HG03066 (cell line): Measurements from ENCODE around the gene SMG6.
"Not testable (repeated sequence)": the region's sequence is repeated elsewhere in the genome, so short reads cannot be mapped to it uniquely, and the experiment has no call there.

Experiments used
- ATAC-seq: cut with Tn5 transposase; IDR thresholded peaks from one replicate; pipeline ENCODE4 v1.9.1; 2021; ENCODE audit warnings: low read depth; ENCODE audit not compliant: unreplicated experiment

SMG6 gene

GRCh38 chr17:2020721-2021120 lies 282.9 kb downstream of the SMG6 start:
- ATAC-seq = no peak

DNA sequence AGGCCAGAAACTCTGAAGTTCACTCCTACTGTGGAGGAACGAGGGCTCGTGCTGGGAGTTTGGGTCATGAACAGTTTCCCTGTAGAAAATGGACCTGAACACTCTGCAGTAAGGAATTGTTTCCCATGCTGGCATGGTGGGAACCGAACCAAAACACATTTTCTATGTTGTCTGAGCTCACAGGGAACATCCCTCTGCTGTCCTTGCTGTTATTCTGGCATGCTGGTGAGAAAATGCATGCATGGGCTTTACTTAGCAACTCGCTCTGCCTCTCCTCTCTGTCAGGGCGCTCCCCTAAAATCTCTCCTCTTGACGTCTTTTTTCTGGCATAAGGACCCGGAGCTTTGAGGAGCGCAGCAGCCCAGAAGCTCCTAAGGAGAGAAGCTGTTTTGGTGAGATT lies 283.9 kb downstream of the SMG6 start:
- ATAC-seq = no peak

DNA sequence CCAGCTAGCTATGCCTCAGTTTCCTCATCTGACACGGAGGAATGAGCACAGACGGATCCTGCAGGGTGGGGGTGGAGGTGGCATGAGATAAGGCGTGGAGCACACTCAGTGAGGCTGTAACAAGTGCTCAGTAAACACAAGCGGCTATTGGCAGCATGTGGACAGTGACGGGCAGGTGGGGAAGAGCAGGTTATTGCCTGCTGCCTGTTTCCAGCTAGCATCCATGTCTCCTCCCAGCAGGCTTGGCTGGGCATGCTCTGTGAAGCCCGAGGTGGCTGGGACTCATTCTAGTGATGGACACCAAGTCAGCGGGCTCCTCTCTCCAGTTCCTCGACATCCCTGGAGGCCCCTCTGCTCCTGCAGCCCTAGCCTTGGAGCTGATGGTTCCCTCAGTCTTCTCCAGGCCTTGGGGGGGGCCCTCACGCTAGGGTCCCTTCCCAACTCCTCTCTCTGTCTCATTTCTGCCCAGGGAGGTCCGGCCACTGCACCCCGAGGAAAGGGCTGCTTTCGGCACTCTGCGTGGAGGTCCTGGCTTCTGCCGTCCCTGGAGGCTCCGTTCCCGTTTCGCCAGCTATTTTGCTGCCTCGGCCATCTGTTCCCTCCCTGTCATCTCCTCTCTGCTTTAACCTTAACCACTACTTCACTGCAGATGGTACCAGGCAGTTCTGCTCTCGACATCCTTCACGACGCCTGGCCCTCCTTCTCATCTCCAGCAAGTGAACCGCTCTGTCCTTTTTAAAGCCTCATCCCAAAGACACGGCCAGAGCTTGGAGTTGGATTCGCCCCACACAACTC lies 284.7 kb downstream of the SMG6 start:
- ATAC-seq = no peak

- no peak for ATAC-seq
Observed at GRCh38 chr17:2017274-2017941, 286.2 kb downstream of the SMG6 start.

- no peak for ATAC-seq
Observed at GRCh38 chr17:2016494-2016893, 287.1 kb downstream of the SMG6 start.

- no peak for ATAC-seq
Observed at GRCh38 chr17:2015314-2015713, 288.3 kb downstream of the SMG6 start.

GRCh38 chr17:2013994-2014317 lies 289.6 kb downstream of the SMG6 start:
- no peak for ATAC-seq

- ATAC-seq = not testable (repeated sequence)
Observed at GRCh38 chr17:2013220-2013993, 290.2 kb downstream of the SMG6 start.

- ATAC-seq = no peak
Observed at GRCh38 chr17:2012499-2012898, 291.1 kb downstream of the SMG6 start.

DNA sequence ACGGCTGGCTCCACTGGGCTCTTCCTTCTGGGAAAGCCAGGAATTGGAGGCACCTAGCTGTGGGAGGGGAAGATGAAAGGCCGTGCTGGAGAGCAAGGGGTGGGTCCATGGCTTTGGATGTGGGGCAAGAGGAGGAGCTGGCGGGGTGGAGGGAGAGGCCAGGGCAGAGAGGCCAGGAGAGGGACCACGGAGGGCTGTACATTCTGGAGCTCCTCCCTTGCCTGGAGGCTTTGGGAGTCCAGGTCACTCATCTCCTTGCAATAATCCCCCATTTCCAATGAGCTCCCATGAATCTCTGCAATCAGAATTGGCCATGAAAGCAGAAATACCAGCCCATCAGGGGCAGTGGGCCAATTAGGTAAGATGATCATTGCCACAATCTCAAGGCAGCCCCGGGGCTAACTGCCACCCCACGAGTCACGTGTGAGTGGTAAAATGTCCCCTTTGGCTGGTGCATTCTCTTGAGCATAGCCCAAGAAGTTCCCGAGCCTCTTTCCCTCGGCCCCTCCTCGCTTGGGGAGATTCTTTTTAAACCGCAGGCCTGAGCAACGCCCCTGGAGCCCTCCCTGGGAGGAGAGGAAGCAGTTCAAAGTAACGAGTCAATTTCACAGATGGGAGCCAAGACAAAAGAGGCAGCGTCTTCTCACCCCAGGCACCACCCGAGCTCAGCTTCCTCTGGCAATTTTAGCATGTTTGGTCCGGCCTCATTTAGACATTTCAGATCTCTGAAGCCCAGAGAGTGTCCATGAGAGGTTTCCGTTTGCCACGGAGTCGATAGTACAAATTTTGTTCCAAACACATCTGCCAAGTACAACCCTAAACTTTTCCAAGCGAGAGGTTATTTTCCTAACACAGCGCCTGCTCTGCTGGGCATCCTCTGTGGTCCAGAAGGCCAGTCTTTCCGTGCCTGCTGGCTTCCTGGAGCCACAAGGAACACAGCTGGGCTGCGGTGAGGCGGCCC lies 291.9 kb downstream of the SMG6 start:
- no peak for ATAC-seq
